SK-N-DZ (cell line): Measurements from ENCODE around the gene ACVR1C.
"Not testable (repeated sequence)": the region's sequence is repeated elsewhere in the genome, so short reads cannot be mapped to it uniquely, and the experiment has no call there.

ENCODE experiments used
- DNase-seq: peaks from one replicate; pipeline ENCODE4 v3.0.0-alpha.2; 2015; ENCODE audit warnings: low spot score

The ACVR1C gene

DNA sequence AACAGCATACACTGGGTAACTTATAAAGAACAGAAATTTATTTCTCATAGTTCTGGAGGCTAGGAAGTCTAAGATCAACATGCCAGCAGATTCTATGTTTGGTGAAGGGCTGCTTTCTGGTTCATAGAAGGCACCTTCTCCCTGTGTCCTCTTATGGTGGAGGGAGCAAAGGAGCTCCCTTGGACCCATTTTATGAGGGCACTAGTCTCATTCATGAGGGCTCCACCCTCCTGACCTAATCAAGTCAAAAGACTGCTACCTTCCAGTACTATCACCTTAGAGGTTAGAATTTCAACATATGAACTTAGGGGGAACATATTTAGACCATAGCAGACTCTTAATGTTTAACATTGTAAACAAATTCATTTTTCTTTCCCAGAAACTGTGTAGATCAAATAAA lies 54.5 kb downstream of the ACVR1C start:
- DNase-seq: no peak

DNA sequence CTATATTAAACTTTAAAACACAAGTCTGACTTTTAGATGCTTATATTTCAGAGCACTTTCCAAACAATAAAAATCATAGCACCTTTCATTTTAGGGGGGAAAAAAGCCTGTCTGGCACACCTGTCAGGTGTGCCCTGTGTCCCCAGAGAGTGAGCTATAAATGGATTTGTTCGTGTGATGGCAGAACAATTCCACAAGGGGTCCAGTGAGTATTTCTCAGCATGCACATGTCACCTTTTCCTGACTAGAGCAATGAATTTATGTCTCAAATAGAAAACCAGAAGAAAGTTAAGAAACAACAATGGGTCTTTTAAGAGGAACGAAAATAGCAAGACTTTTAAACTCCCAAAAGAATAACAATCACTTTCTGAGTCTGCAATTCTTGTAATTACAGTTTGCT lies 55.9 kb downstream of the ACVR1C start:
- DNase-seq: no peak

DNA sequence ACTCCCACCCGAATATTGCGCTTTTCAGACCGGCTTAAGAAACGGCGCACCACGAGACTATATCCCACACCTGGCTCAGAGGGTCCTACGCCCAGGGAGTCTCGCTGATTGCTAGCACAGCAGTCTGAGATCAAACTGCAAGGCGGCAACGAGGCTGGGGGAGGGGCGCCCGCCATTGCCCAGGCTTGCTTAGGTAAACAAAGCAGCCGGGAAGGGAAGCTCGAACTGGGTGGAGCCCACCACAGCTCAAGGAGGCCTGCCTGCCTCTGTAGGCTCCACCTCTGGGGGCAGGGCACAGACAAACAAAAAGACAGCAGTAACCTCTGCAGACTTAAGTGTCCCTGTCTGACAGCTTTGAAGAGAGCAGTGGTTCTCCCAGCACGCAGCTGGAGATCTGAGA lies 62.0 kb downstream of the ACVR1C start:
- not testable (repeated sequence) for DNase-seq

DNA sequence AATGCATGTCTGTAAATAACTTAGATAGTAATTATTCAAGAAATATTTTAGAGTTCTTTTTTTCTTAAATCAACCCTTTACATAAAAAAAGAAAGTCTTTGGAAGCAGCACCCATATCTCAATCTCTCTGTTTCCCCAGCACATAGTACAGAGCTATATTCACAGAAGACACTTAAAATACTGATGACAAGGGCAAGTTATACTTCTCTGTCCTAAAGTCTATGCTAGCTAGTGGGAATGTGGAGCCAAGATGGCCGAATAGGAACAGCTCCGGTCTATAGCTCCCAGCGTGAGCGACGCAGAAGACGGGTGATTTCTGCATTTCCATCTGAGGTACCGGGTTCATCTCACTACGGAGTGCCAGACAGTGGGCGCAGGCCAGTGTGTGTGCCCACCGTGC lies 62.6 kb downstream of the ACVR1C start:
- not testable (repeated sequence) for DNase-seq

DNA sequence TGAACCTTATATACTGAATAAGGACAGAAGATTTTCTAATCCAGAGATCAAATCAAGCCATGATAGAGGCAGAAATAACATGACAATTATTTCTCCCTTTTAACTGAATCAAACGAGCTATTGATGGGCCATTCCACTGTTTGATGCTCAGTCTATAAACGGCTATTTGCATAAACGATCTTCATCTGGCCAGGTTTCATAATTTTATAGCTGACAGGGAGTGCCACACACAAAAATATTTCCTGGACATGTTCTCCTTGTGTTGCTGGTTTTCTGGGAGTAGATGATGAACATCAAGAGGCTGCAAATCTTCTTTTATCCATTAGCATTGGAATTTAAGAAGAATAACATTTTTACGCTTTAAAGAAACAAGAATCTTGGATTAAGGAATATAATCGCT lies 63.1 kb downstream of the ACVR1C start:
- DNase-seq: no peak

DNA sequence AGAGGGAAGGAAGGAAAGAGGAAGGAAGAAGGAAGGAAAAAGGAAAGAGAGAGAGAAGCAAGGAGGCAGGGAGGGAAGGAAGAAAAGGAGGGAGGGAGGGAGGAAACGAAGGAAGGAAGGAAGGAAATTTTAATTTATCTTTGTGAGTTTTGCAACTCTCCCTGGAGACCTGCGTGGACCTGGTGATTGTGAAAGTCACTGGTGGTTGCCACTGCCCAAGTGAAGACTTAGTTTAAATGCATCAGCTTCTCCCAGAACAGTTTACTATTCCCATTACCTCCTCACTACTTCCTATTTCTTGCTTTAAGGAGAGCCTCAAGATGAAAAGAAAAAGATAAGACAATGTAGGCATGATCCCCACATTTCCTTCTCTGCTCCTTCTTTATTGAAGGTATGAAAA lies 68.8 kb downstream of the ACVR1C start:
- DNase-seq: no peak

DNA sequence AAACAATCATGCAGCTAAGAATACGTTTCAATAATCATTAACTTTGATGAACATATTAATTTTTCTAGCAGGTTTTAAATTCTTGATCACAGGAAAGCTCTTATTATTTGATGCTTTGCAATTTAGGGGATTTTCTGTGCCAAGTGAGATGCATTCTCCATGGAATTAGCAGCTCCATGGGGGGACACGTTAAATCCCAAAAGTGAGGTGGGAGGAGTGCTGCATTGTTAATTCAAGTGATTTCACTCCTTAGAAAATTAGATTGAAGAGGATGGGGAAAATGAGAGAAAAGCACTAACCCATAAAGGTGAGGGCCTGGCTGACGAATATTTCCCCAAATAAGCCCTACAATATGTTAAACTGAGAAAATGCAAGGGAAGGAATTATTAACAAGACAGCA lies 69.2 kb downstream of the ACVR1C start:
- no peak for DNase-seq

DNA sequence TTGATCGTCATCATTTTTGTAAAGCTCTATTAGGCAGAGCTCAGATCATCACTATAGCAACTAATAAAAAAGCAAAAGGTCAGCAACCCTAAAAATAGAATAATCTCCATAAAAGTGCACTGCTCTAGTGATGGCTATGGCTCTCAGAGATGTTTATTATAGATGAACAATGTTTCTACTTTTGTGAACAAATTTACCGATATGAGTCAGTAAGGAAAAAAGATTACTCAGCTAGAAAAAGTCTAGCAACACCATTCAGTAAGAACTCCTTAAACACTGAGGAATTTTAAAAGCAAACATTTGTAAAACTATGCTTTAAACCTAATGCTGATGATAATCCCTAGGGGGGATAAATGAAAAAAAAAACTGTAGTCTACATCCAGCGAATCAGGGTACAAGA lies 69.6 kb downstream of the ACVR1C start:
- no peak for DNase-seq

DNA sequence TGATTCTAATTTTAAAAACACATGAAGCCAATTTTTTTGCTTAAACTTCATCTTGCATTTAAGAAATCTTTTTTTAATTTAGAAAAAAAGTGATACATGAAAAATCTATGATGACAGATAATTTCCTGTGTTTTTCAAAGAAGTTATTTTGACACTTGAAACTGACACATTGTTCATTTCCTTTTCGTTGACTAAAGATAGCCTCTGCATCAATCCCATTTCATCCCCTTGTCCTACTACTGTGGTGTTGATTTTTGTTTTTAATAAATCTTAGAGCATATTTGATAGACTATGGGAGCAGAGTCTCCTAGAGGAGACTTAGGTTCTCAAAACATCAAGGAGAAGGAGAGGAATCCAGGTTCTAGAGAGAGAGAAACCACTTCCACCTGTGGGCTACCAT lies 70.9 kb downstream of the ACVR1C start:
- no peak for DNase-seq

DNA sequence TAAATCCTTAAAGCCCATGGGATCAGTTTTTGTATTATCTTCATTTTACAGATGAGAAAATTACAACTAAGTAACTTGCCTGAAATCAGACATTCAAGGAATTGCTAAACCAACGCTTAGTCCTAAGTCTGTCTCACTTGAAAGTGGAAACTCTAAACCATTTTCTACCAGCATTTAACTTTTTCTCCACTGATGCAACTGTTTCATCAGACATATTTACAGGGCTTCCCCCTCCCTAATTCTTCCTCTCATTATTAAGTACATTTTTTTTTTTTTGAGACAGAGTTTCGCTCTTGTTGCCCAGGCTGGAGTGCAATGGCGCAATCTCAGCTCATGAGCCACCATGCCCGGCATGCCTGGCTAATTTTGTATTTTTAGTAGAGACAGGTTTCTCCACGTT lies 88.6 kb downstream of the ACVR1C start:
- DNase-seq: no peak

DNA sequence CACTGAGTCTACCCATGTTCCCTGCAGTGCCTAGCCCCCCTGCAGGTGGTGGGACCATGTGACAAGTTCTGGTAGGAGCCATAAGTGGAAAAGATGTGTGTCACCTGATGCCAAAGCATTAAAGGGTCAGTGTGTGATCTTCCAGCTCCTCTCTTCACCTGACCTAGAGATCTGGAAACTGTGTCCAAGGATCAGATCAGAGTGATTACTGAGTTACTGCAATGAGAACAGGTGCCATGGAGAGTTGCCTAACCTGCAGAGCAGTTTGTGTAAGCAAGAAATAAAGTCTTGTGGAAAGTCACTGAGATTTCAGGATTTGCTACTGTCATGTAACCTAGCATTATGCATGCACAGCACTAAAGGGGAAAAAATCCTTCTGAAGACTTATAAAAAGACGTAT lies 90.6 kb downstream of the ACVR1C start:
- DNase-seq: no peak

DNA sequence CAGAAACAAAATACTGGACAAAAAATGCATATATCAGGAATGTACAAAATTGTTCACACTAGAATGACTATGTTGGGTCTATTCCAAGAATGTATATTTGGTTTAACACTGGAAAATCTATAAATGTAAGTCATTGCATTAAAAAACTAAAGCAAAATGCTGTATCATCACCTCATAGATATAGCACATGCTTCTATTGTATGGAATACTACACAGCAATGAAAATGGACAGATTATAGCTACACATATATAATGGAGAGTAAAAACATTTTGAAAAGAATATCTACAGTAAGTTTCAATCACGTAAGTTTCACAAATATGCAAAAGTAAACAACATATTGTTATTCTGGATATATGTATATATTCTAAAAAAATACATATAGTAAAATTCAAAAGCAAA lies 91.8 kb downstream of the ACVR1C start:
- DNase-seq: no peak

DNA sequence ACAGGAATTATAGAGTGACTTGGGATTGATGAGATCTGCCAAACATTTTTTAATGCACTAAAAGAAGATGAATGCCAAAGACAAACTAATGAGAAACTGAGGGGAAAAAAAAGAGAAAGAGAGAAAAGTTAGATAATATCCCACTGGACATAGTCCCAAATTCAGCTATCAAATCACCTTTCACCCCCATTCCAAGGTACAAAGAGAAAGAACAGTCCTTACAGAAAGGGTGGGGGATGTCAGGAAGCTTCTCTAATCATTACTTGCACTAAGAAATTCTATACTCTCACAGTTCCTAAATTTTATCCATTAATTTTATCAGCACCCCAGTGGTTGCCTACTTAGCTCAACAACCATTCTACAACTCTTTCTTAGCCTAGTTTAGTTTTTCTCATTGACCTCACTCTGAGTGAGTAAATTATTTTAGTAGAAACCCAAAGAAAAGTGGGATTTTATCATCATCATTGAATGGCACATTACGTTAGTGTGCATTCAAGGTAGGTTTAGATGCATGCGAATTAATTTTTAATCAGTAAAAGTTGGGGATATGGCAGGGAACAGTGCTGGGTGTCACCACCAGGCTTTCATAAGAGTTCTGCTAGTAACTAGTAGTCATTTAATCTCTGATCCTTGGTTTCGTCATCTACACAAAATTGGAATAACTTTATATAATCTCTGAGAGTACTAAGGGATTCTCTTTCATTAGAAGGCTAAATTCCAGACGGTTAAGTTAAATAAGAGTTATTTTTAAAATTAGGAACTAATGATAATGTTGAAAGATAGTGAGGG lies 99.5 kb downstream of the ACVR1C start:
- DNase-seq: no peak

DNA sequence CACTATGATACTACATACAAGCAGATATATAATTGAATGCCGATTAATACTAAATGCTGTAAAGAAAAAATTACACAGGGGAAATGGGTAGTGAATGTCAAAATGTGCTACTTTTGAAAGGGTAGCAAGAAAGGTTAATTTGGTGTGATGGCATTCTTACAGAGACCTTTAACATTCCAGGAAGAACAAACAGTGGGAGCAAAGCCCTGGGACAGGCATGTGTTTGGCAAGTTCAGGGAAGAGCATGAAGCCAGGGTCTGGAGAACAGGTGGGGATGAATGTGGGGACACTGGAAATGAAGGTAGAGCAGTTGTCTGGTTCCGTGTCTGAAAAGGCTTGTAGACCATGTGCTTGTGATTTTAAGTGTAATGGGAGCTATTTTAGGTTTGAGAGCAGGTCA lies 102.6 kb downstream of the ACVR1C start:
- DNase-seq: no peak

DNA sequence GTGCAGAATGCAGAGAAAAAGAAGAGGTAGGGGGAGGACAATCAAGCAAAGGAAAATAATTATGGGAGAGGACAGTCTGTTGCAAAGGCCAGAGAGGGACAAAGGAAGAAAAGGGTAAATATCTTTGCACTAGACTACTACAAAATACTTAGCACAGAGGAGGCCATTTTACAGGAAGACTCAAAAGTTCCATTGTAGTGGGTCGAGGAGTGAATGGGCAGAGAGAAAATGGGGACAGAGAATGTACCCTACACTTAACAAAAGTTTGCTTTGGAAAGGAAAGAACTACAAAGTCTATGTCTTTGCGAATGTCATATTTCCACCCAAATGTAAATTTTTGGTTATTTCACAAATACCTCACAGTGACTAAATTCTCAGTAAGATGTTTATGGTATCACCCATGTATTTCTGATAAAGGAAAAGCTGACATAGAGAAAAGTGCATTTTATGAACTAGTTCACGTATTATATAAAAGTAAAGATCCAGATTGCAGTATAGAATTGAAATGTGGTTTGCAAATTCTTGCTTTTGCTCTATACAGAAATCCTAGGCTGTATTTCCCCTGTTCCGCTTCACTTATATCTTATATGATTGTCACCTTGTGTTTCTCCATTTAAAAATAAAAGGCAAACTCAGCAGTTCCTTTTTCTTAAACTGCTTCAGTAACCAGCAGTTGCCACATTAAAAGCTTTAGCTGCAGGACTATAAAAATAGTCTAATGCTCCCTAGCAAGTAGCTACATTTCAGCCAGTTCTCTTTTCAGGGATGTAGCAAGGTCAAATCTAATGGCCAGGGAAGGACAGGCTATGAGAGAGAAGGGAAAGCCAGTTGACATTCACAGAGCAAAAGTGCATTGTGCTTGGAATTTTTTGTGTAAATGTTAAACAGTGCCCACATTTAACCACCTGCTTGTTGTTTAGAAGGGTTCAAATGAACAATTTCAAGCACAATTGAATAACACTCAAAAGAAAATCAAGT lies 105.1 kb downstream of the ACVR1C start:
- no peak for DNase-seq

DNA sequence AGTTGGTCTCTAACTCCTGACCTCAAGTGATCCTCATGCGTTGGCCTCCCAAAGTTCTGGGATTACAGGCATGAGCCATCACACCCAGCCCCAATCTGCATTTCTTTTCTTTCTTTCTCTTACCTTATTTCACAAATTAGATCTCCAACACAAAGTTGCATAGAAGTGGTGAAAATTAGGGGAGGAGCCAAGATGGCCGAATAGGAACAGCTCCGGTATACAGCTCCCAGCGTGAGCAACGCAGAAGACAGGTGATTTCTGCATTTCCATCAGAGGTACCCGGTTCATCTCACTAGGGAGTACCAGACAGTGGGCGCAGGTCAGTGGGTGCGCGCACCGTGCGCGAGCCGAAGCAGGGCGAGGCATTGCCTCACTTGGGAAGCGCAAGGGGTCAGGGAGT lies 113.7 kb downstream of the ACVR1C start:
- not testable (repeated sequence) for DNase-seq

DNA sequence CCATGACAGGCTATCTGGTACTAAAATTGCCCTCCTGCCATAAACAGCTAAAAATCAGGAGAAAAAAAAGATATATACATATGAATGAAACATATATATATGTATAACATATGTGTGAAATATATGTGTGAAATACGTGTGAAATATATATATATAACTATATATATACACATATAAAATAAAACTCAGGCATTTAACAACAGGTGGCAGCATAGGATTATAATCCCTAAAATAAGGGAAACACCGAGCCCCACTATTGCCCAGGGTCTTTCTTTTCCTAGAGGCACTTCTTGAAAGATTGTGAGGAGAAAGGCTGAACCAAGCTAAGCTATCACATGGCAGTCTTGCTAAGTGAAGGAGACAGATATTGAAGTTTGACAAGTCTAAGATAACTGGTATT lies 118.9 kb downstream of the ACVR1C start:
- no peak for DNase-seq

DNA sequence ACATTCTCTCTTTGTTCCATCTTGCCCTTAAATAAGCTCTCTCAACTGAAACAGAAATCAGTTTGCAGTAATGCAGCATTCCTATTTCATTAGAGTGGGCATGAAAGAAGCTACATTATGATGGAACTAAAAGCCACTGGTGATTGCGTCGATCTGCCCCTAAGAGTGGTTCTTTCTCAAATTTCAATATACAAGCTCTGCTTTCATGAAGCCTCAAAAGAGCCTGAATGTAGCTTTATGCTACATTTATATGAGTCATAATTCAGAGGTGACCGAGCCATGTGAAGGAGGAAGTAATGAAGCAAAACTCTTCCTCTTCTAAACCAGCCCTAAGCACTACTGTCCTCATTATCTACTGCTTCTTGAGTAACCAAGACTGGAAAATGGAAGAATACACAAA lies 120.0 kb downstream of the ACVR1C start:
- DNase-seq: no peak

DNA sequence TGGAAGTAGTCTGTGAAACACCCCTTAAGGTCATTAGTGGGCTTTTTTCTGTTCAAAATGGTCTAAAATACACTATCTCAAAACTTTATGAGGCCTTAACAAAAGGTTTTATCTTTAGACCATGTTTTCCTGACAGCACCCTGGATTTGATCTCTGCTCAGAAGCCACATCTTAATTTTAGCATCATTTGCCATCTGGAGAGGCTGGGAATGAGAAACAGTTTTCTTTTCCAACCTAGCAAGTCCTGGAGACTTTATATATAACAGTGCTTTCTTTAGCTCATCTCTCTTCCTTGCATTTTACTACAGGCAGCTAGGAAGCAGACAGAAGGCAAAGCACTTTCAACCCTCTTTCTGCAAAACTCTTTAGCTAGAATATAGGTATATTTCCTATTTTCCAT lies 122.1 kb downstream of the ACVR1C start:
- DNase-seq: no peak

DNA sequence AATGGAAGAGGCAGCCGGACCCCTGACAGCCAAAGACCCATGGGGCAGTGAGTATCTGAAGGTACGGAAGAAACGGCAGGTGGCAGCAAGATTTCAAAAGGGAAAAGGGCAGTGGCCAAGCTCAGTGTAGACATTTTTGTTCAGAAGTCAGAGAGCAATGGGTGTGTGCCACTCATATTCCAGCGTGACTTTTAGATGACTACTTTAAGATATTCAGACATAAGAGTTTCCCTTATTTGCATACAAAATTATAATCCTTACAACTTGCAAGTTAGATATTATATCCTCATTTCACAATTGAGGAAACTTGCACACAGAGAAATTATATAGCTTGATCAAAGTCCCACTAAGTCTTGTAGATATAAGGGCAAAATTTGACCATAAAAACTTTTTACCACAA lies 124.0 kb downstream of the ACVR1C start:
- DNase-seq: no peak

DNA sequence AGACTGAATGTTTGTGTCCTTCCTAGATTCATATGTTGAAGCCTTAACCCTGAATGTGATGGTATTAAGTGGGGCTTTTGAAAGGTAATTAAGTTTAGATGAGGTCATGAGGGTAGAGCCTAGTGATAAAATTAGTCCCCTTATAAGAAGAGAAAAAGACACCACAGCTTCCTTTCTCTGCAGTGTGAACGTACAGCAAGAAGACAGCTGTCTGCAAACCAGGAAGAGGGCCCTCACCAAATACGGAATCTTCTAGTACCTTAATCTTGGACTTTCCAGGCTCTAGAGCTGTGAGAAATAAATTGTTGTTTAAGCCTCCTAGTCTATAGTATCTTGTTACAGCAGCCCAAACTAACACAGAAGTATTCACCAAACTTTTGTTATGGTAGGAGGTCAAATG lies 127.6 kb downstream of the ACVR1C start:
- no peak for DNase-seq

DNA sequence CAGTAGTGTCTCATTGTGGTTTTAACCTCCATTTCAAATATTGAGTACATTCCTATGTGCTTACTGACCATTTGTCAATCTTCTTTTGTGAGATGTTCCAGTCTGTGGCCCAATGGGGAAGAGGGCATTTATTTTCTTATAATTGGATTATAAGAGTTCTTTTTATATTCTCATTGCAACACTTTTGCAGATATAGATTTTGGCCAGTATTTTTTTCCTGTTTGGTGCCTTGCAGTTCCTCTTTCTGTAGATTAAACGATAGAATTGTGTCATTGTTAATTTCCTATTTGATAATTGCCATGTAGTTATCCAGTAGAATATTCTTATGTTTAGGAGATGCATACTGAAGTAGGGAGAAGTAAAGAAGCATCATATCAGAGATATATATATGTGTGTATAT lies 128.3 kb downstream of the ACVR1C start:
- DNase-seq: no peak

DNA sequence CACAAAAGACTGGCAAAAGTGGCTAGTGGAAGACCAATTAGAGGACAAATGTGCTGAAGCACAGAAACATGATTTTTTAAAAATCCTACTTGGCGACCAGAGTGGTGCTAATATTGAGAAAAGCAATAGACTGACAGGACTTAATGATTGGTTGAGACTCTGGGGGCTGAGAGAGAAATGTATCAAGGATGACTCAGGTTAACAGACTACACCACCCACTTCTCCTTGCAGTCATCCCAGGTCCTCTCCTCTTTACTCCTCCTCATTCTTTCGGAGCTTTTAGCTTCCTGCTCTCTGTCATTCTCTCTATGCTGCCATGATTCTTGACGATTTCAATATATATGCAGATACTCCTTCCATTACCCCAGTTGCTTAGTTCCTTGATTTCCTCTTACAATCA lies 130.2 kb downstream of the ACVR1C start:
- DNase-seq: no peak
